ENCODE data around the gene RBMX.

RBMX gene

GRCh38 chrX:136858007-136858756, 22.3 kb downstream of the RBMX start:
- TF ChIP-seq GATA2 (IDR thresholded peaks at IDR 0.05; ENCODE audit: low read depth, low read length) = no peak
- no peak for TF ChIP-seq GATA3 (IDR thresholded peaks at IDR 0.05; ENCODE audit: low read depth, low read length)

GRCh38 chrX:136856551-136856950, 24.0 kb downstream of the RBMX start:
- TF ChIP-seq GATA3 (IDR thresholded peaks at IDR 0.05; ENCODE audit: low read depth, low read length) = no peak
- TF ChIP-seq GATA2 (IDR thresholded peaks at IDR 0.05; ENCODE audit: low read depth, low read length) = no peak

- no peak for TF ChIP-seq GATA3 (IDR thresholded peaks at IDR 0.05; ENCODE audit: low read depth, low read length)
- TF ChIP-seq GATA2 (IDR thresholded peaks at IDR 0.05; ENCODE audit: low read depth, low read length) = no peak
Observed at GRCh38 chrX:136856050-136856449, 24.5 kb downstream of the RBMX start.

- no peak for TF ChIP-seq GATA2 (IDR thresholded peaks at IDR 0.05; ENCODE audit: low read depth, low read length)
- no peak for TF ChIP-seq GATA3 (IDR thresholded peaks at IDR 0.05; ENCODE audit: low read depth, low read length)
Observed at GRCh38 chrX:136851526-136851925, 29.0 kb downstream of the RBMX start.

- TF ChIP-seq GATA3 (IDR thresholded peaks at IDR 0.05; ENCODE audit: low read depth, low read length) (no peak), GATA2 (IDR thresholded peaks at IDR 0.05; ENCODE audit: low read depth, low read length) (no peak)
Observed at GRCh38 chrX:136850441-136851175, 29.9 kb downstream of the RBMX start.

GRCh38 chrX:136849395-136849794, 31.1 kb downstream of the RBMX start:
- no peak for TF ChIP-seq GATA2 (IDR thresholded peaks at IDR 0.05; ENCODE audit: low read depth, low read length)
- TF ChIP-seq GATA3 (IDR thresholded peaks at IDR 0.05; ENCODE audit: low read depth, low read length) = no peak

GRCh38 chrX:136847874-136848273, 32.7 kb downstream of the RBMX start:
- TF ChIP-seq GATA3 (IDR thresholded peaks at IDR 0.05; ENCODE audit: low read depth, low read length) = no peak
- TF ChIP-seq GATA2 (IDR thresholded peaks at IDR 0.05; ENCODE audit: low read depth, low read length) = no peak

- TF ChIP-seq GATA2 (IDR thresholded peaks at IDR 0.05; ENCODE audit: low read depth, low read length) = no peak
- TF ChIP-seq GATA3 (IDR thresholded peaks at IDR 0.05; ENCODE audit: low read depth, low read length) = no peak
Observed at GRCh38 chrX:136839196-136839595, 41.3 kb downstream of the RBMX start.

GRCh38 chrX:136835761-136836160, 44.8 kb downstream of the RBMX start:
- TF ChIP-seq GATA2 (IDR thresholded peaks at IDR 0.05; ENCODE audit: low read depth, low read length) (no peak), GATA3 (IDR thresholded peaks at IDR 0.05; ENCODE audit: low read depth, low read length) (no peak)

- TF ChIP-seq GATA3 (IDR thresholded peaks at IDR 0.05; ENCODE audit: low read depth, low read length) = no peak
- TF ChIP-seq GATA2 (IDR thresholded peaks at IDR 0.05; ENCODE audit: low read depth, low read length) = no peak
Observed at GRCh38 chrX:136829413-136829812, 51.1 kb downstream of the RBMX start.

GRCh38 chrX:136828830-136829229, 51.7 kb downstream of the RBMX start:
- TF ChIP-seq GATA3 (IDR thresholded peaks at IDR 0.05; ENCODE audit: low read depth, low read length) (no peak), GATA2 (IDR thresholded peaks at IDR 0.05; ENCODE audit: low read depth, low read length) (no peak)

- no peak for TF ChIP-seq GATA2 (IDR thresholded peaks at IDR 0.05; ENCODE audit: low read depth, low read length)
- TF ChIP-seq GATA3 (IDR thresholded peaks at IDR 0.05; ENCODE audit: low read depth, low read length) = no peak
Observed at GRCh38 chrX:136827026-136827425, 53.5 kb downstream of the RBMX start.

GRCh38 chrX:136825771-136826170, 54.8 kb downstream of the RBMX start:
- TF ChIP-seq GATA2 (IDR thresholded peaks at IDR 0.05; ENCODE audit: low read depth, low read length) (no peak), GATA3 (IDR thresholded peaks at IDR 0.05; ENCODE audit: low read depth, low read length) (no peak)

Measured in SH-SY5Y (cell line).